ENCODE measurements around the gene SNRK. TPM values are rescaled to one million over a fixed set of nuclear protein-coding genes. Genes with fewer than 3 reads are reported as not detected.

SNRK gene
- total and polyA plus RNA-seq, 9 of the 15 experiments (the other 6 are each of a cell fraction or from before 2014, with no cell fraction given), result 1.7 to 12.3 (median 7.3) TPM

GRCh38 chr3:43286115-43286840, at the start of gene SNRK (continued):
- TF ChIP-seq TBP (optimal IDR thresholded peaks at IDR 0.05; ENCODE audit: low read depth, low read length), result peak; percentile 57
- no peak for TF ChIP-seq ZNF354B (CRISPR knock-in tag; IDR thresholded peaks at IDR 0.05)
- peak; percentile 56 to 76; a peak in 3 of 4 replicates for TF ChIP-seq MNT (conservative IDR thresholded peaks at IDR 0.05)
- TF ChIP-seq FOXA3 (CRISPR knock-in tag; conservative IDR thresholded peaks at IDR 0.05 in 1 of 2, IDR thresholded peaks at IDR 0.05 in 1 of 2), result no peak
- peak in 2 of 3 experiments; percentile 22 to 46; a peak in 3 of 6 replicates for TF ChIP-seq CTCF (IDR thresholded peaks at IDR 0.05 in 2 of 3, conservative IDR thresholded peaks at IDR 0.05 in 1 of 3; ENCODE audit: insufficient read depth in 2 of 3, low read depth in 1 of 3, low read length in 3 of 3)
- TF ChIP-seq DNMT1 (IDR thresholded peaks at IDR 0.05), result no peak
- TF ChIP-seq TRIM28 (IDR thresholded peaks at IDR 0.05), result no peak
- TF ChIP-seq MEF2D (tag; conservative IDR thresholded peaks at IDR 0.05; ENCODE audit: low read depth), result no peak
- no peak for TF ChIP-seq ZNF232 (CRISPR knock-in tag; IDR thresholded peaks at IDR 0.05)
- no peak for TF ChIP-seq MECOM (CRISPR knock-in tag; IDR thresholded peaks at IDR 0.05)
- no peak for TF ChIP-seq SMARCE1 (IDR thresholded peaks at IDR 0.05)

Measured in K562 (cell line).